ENCODE results near the gene KRTAP10-2.

Gene KRTAP10-2

GRCh38 chr21:44524414-44525371 lies 26.6 kb downstream of the KRTAP10-2 start:
- DNase-seq = no peak

DNA sequence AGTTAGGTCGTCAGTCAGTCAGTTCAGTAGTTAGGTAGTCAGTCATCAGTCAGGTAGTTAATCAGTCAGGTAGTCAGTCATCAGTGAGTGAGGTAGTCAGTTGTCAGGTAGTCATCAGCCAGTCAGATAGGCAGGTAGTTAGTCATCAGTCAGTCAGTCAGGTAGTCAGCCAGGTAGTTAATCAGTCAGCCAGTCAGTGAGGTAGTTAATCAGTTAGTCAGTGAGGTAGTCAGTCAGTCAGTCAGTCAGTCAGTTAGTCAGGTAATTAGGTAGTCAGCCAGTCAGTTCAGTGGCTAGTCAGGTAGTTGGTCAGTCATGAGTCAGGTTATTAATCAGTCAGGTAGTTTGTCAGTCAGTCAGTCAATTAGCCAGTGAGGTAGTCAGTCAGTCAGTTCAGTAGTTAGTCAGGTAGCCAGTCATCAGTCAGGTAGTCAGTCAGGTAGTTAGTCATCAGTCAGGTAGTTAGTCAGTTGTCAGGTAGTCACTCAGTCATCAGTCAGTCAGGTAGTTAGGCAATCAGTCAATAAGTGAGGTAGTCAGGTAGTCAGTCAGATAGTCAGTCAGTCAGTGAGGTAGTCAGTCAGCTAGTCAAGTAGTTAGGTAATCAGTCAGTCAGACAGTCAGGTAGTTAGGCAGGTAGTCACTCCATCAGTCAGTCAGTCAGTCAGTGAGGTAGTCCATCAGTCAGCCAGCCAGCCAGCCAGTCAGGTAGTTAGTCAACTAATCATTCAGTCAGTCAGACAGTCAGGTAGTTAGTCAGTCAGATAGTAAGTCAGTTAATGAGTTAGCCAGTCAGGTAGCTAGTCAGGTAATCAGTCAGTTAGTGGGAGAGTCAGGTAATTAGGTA lies 27.5 kb downstream of the KRTAP10-2 start:
- no peak for DNase-seq

DNA sequence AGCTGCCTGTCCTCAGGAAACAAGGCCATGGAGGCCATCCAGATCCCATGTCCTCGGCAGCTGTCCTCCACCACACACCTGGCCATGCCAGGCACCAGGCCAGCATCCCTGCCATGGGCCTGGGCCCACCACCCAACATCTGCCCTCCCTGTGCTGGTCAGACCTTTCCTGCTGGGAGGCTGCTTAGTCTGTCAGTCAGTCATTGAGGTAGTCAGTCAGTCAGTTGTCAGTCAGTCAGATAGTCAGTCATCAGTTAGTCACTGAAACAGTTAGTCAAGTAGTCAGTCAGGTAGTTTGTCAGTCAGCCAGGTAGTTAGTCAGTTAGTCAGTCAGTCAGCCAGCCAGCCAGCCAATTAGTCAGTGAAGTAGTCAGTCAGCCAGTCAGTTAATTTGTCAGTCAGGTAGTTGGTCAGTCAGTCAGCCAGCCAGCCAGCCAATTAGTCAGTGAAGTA lies 28.5 kb downstream of the KRTAP10-2 start:
- DNase-seq = no peak

DNA sequence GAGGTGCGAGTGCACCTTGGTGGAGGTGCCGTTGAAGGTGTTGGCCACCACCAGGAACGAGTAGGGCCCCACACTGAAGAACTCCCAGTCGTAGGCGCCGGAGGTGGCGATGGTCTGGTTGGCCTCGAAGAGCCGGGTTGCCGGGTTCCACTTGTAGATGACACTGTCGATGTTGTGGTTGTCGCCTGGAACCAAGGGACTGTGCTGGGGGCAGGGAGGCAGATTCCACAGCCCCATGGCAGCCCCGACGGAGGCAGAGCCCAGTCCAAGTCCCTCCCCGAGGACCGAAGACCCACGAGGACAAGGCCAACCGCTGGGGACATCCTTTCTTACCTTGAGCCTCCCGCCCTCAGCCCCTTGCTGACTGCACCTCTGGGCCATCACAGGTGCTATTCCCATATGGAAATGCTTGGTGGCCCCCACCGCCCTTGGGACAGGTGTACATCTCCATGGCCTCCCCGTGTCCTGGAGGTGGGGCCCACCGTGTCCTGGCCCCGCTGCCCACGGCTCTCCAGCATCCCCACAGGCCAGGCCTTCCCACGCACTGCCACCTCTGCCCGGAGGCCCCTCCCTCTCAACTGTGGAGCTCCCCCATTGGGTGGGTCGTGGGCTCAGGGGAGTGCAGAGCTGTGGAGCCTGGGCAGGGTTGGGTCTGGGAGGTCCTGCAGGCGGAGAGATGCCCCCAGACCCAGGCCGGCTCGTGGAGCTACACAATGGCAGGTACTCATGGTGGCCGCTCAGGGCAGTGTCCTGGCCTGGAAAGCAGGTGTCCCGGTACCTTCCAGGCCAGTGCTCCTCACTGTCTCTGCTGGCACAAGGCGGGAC lies 29.2 kb downstream of the KRTAP10-2 start:
- no peak for DNase-seq

DNA sequence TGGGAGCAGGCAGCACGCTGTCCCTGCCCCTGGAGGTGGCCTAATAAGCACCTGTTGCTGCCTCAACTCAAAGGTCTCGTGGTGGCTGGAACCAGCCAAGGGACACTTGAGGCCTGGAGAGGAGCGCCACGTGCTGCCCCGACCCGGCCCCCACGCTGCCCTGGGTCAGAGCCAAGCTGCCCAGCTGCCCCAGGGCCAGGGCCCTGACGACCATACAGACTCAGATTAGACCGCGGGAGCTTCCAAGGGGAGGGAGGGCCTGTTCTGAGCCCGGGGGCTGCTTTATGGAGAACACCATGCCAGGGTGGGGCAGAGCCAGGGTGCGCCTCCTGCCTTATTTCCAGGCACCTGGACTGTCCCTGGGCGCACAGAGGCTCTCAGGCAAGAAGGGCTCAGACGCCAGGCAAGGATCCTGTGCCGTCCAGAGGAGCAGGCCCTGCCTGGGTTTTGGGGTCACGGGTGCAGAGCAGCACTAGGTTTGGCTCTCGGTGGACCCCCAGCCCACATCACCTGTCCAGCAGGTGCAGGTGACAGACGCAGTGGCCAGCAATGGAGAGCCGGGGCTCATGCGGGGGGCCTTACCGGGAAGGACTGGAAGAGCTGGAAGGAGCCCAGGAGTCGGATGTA lies 29.9 kb downstream of the KRTAP10-2 start:
- DNase-seq = no peak

GRCh38 chr21:44520326-44521300 lies 30.7 kb downstream of the KRTAP10-2 start:
- DNase-seq = no peak

GRCh38 chr21:44519346-44520325 lies 31.7 kb downstream of the KRTAP10-2 start:
- no peak for DNase-seq

- no peak for DNase-seq
Measured at GRCh38 chr21:44518686-44519085, 32.6 kb downstream of the KRTAP10-2 start.

GRCh38 chr21:44517175-44517899 lies 34.0 kb downstream of the KRTAP10-2 start:
- DNase-seq = peak; percentile 96

- no peak for DNase-seq
Measured at GRCh38 chr21:44516828-44517174, 34.5 kb downstream of the KRTAP10-2 start.

- no peak for DNase-seq
Measured at GRCh38 chr21:44516342-44516741, 35.0 kb downstream of the KRTAP10-2 start.

GRCh38 chr21:44515359-44516165 lies 35.7 kb downstream of the KRTAP10-2 start:
- no peak for DNase-seq

- DNase-seq = no peak
Measured at GRCh38 chr21:44514746-44515358, 36.5 kb downstream of the KRTAP10-2 start.

- DNase-seq = no peak
Measured at GRCh38 chr21:44514218-44514520, 37.1 kb downstream of the KRTAP10-2 start.

GRCh38 chr21:44513389-44514217 lies 37.7 kb downstream of the KRTAP10-2 start:
- no peak for DNase-seq

GRCh38 chr21:44512496-44513388 lies 38.6 kb downstream of the KRTAP10-2 start:
- DNase-seq = no peak

Measured in NCI-H1048 (cell line).